Trophoblast cell (in vitro differentiated cells and primary cell): ENCODE results near the gene SNCA.
A peak's percentile ranks its signal among the peaks of the same experiment; 100 is the strongest.

Experiments
- DNase-seq, 2 donors: peaks; one replicate each; pipeline ENCODE4 v3.0.0-alpha.2; 2016
- H2AFZ ChIP-seq: 2 replicates; pipeline ENCODE4 v1.6.1; 2013; ENCODE audit warnings: low read length, moderate library complexity, mild to moderate bottlenecking; ENCODE audit not compliant: insufficient read depth, poor library complexity
- H2AK5ac ChIP-seq: 2 replicates; pipeline ENCODE4 v1.6.1; 2013; ENCODE audit warnings: mild to moderate bottlenecking, low read length
- H2BK120ac ChIP-seq: 2 replicates; pipeline ENCODE4 v1.6.1; 2013; ENCODE audit warnings: low read length, mild to moderate bottlenecking, moderate library complexity; ENCODE audit not compliant: insufficient read depth, poor library complexity
- H2BK12ac ChIP-seq: 2 replicates; pipeline ENCODE4 v1.6.1; 2013; ENCODE audit warnings: mild to moderate bottlenecking, low read length, moderate library complexity
- H2BK5ac ChIP-seq: 2 replicates; pipeline ENCODE4 v1.6.1; 2013; ENCODE audit warnings: low read length, low read depth, moderate library complexity, mild to moderate bottlenecking; ENCODE audit not compliant: poor library complexity
- H3K14ac ChIP-seq: 2 replicates; pipeline ENCODE4 v1.6.1; 2013; ENCODE audit warnings: mild to moderate bottlenecking, low read length
- H3K18ac ChIP-seq: 2 replicates; pipeline ENCODE4 v1.6.1; 2013; ENCODE audit warnings: mild to moderate bottlenecking, low read length
- H3K23ac ChIP-seq: 2 replicates; pipeline ENCODE4 v1.6.1; 2013; ENCODE audit warnings: low read length
- H3K27ac ChIP-seq: 2 replicates; pipeline ENCODE4 v1.5.1; 2013; ENCODE audit warnings: low read depth, mild to moderate bottlenecking, inconsistent platforms, low read length, moderate library complexity
- H3K27me3 ChIP-seq: 2 replicates; pipeline ENCODE4 v1.6.1; 2013; ENCODE audit warnings: inconsistent platforms, mild to moderate bottlenecking, low read length, moderate library complexity; ENCODE audit not compliant: insufficient read depth
- H3K36me3 ChIP-seq, 2 experiments: 1 replicate in 1 of 2; 2 replicates in 1 of 2; pipeline ENCODE4 v1.6.1; 2013; ENCODE audit warnings: low read length in 2 of 2, mild to moderate bottlenecking in 2 of 2, moderate library complexity in 1 of 2; ENCODE audit not compliant: insufficient read depth in 2 of 2, control insufficient read depth in 1 of 2
- H3K4ac ChIP-seq: 2 replicates; pipeline ENCODE4 v1.6.1; 2013; ENCODE audit warnings: low read depth, mild to moderate bottlenecking, low read length, moderate library complexity
- H3K4me1 ChIP-seq, 2 experiments: 1 replicate in 1 of 2; 2 replicates in 1 of 2; pipeline ENCODE4 v1.6.1; 2013; ENCODE audit warnings: low read length in 2 of 2, mild to moderate bottlenecking in 2 of 2, moderate library complexity in 1 of 2; ENCODE audit not compliant: insufficient read depth in 2 of 2, control insufficient read depth in 1 of 2
- H3K4me2 ChIP-seq: 2 replicates; pipeline ENCODE4 v1.6.1; 2013; ENCODE audit warnings: inconsistent platforms, mild to moderate bottlenecking, low read length, moderate library complexity
- H3K4me3 ChIP-seq: 2 replicates; pipeline ENCODE4 v1.5.1; 2013; ENCODE audit warnings: mild to moderate bottlenecking, low read depth, low read length, inconsistent platforms
- H3K79me1 ChIP-seq: one replicate; pipeline ENCODE4 v1.6.1; 2013; ENCODE audit warnings: low read length
- H3K79me2 ChIP-seq: 2 replicates; pipeline ENCODE4 v1.6.1; 2013; ENCODE audit warnings: low read length, mild to moderate bottlenecking; ENCODE audit not compliant: control insufficient read depth, insufficient read depth, poor library complexity
- H3K9ac ChIP-seq: 2 replicates; pipeline ENCODE4 v1.6.1; 2013; ENCODE audit warnings: mild to moderate bottlenecking, low read length
- H3K9me3 ChIP-seq: 2 replicates; pipeline ENCODE4 v1.6.1; 2013; ENCODE audit warnings: low read depth, mild to moderate bottlenecking, control low read depth, inconsistent platforms, low read length; ENCODE audit not compliant: insufficient read depth
- H4K12ac ChIP-seq: 2 replicates; pipeline ENCODE4 v1.6.1; 2013; ENCODE audit warnings: low read depth, mild to moderate bottlenecking, low read length, moderate library complexity
- H4K8ac ChIP-seq: 2 replicates; pipeline ENCODE4 v1.6.1; 2013; ENCODE audit warnings: low read depth, mild to moderate bottlenecking, low read length, moderate library complexity
- H4K91ac ChIP-seq: one replicate; pipeline ENCODE4 v1.6.1; 2013; ENCODE audit warnings: low read depth, mild to moderate bottlenecking, low read length, moderate library complexity
- WGBS: extraction: QIAGEN DNeasy Blood & Tissue Kit; methylation state at CpG from one replicate; pipeline ENCODE4 v1.1.7; 2013; ENCODE audit warnings: missing lambda C conversion rate; ENCODE audit not compliant: insufficient read length, insufficient coverage; ENCODE audit errors: extremely low coverage; 5-methylcytosine and 5-hydroxymethylcytosine counted together

The SNCA gene

DNA sequence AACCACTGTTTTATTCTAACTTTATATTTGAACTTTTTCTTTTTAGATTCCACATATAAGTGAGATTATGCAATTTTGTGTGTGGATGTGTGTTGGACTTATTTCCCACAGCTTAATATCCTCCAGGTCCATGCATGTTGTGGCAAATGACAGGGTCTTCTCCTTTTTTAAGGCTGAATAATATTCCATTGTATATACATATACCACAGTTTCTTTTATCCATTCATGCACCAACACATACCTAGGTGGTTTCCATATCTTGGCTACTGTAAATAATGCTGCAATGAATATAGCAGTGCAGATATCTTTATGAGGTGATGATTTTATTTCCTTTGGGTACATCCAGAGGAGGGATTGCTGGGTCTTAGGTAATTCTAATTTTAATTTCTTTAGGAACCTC is 69.0 kb downstream of the SNCA start:
- H2AK5ac ChIP-seq, result no peak overlapping the region

DNA sequence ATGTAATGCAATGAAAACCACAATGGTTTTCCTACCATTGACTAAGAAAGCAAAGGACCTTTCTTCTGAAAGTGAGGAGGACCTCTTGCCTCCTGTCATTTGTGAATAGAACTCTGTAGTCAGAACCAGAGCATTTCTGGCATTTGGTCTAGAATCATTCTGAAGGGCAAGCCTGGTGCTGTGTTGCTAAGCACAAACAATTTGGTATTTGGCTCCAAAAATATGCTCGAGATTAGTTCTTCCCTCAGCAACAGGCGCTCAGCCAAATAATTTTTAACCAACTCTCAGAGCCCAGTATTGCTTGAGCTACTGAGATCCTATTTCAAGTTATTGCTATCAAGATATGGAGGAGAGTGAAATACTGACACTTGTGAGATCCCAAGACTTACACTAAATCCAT is 71.0 kb downstream of the SNCA start:
- H3K4ac ChIP-seq, result no peak overlapping the region
- H4K91ac ChIP-seq, result no peak overlapping the region
- H3K9ac ChIP-seq, result no peak overlapping the region
- no peaks in the 10 kb centered on the region for H3K79me1 ChIP-seq
- WGBS, result no CpG with 5 or more reads among the region's 2 CpGs
- no peak overlapping the region for H2BK12ac ChIP-seq
- DNase-seq, result peak; percentile 2 to 72
- no peaks in the 10 kb centered on the region for H3K4me1 ChIP-seq
- no peaks in the 10 kb centered on the region for H3K27me3 ChIP-seq
- H2AK5ac ChIP-seq, result no peak overlapping the region
- H3K14ac ChIP-seq, result no peak overlapping the region
- no peak overlapping the region for H4K12ac ChIP-seq
- H3K36me3 ChIP-seq, result no peaks in the 10 kb centered on the region
- no peak overlapping the region for H3K4me2 ChIP-seq
- no peak overlapping the region for H3K23ac ChIP-seq
- H2BK120ac ChIP-seq, result no peak overlapping the region
- no peak overlapping the region for H4K8ac ChIP-seq
- H3K18ac ChIP-seq, result no peak overlapping the region
- H2BK5ac ChIP-seq, result no peak overlapping the region
- H3K27ac ChIP-seq, result no peak overlapping the region
- H3K79me2 ChIP-seq, result no peaks in the 10 kb centered on the region
- no peak overlapping the region for H2AFZ ChIP-seq
- H3K4me3 ChIP-seq, result no peak overlapping the region
- H3K9me3 ChIP-seq, result no peaks in the 10 kb centered on the region

More for the DNA sequence above, 69.0 kb downstream of the SNCA start:
- no peak overlapping the region for H3K4me2 ChIP-seq
- no peak overlapping the region for H2BK5ac ChIP-seq
- no peaks in the 10 kb centered on the region for H3K27me3 ChIP-seq
- H3K23ac ChIP-seq, result no peak overlapping the region
- H3K4me1 ChIP-seq, result no peaks in the 10 kb centered on the region
- H2BK120ac ChIP-seq, result no peak overlapping the region
- no peak overlapping the region for H4K8ac ChIP-seq
- H3K79me2 ChIP-seq, result no peaks in the 10 kb centered on the region
- H4K12ac ChIP-seq, result no peak overlapping the region
- no peaks in the 10 kb centered on the region for H3K36me3 ChIP-seq
- no peak overlapping the region for H3K9ac ChIP-seq
- H3K9me3 ChIP-seq, result no peaks in the 10 kb centered on the region
- no peak overlapping the region for H2BK12ac ChIP-seq
- no peak overlapping the region for H3K27ac ChIP-seq
- no peak overlapping the region for H2AFZ ChIP-seq
- H3K4me3 ChIP-seq, result no peak overlapping the region
- no peak for DNase-seq
- no peak overlapping the region for H3K4ac ChIP-seq
- no peak overlapping the region for H3K18ac ChIP-seq
- no peak overlapping the region for H4K91ac ChIP-seq
- no peaks in the 10 kb centered on the region for H3K79me1 ChIP-seq
- H3K14ac ChIP-seq, result no peak overlapping the region

DNA sequence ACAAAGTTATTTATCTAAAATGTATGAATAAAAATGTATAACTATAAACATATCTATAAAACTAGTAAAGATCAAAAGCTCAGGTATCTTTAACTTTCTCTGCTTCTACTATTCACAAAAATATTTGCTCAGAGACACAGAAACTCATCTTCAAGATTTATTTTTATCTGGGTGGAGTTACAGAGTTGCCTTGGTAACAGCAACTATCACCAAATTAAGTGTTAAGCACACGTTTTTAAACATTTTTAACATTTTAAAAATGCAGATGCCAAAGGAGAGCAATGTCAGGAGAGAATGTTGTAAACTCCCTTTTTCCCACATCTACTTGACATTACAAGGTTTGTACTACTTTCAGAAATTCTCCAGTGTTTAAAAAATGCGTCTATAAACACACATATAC is 71.4 kb downstream of the SNCA start:
- no peak overlapping the region for H2AFZ ChIP-seq

DNA sequence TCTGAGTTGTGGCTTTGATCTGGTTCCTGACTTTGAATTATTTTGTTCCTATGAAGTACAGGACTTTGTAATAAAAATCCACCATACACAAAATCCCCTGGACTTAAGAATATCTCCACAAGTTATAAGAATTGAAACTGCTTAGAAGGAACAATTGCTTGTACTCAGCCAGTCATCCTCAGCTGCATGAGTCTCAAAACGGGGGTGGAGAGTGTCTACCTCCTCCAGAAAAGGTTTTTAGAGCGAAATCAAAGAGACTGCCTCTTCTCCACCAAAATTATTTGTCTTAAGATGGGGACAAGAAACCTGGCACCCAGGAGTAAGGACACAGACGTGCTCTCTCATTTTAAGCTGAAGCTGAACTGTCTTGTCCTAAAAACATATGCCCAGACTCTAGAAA is 74.7 kb downstream of the SNCA start:
- Histone ChIP-seq H4K91ac (no peak overlapping the region), H3K9ac (no peak overlapping the region), H3K18ac (no peak overlapping the region), H3K9me3 (no peaks in the 10 kb centered on the region), H3K4me2 (no peak overlapping the region), H3K14ac (no peak overlapping the region), H4K12ac (no peak overlapping the region), H2BK120ac (no peak overlapping the region), H2AFZ (no peak overlapping the region), H3K36me3 (no peaks in the 10 kb centered on the region), H4K8ac (no peak overlapping the region), H3K4ac (no peak overlapping the region), H3K27ac (no peak overlapping the region), H2BK5ac (no peak overlapping the region), H3K4me3 (no peak overlapping the region), H3K79me1 (no peaks in the 10 kb centered on the region), H2AK5ac (no peak overlapping the region), H3K23ac (no peak overlapping the region), H2BK12ac (no peak overlapping the region), H3K27me3 (no peaks in the 10 kb centered on the region), H3K4me1 (no peaks in the 10 kb centered on the region), H3K79me2 (no peaks in the 10 kb centered on the region)
- no peak for DNase-seq
- WGBS, result no CpG with 5 or more reads among the region's 3 CpGs

More for the DNA sequence above, 71.4 kb downstream of the SNCA start:
- WGBS, result no CpG with 5 or more reads among the region's 2 CpGs
- Histone ChIP-seq H3K27ac (no peak overlapping the region), H3K14ac (no peak overlapping the region), H3K9ac (no peak overlapping the region), H4K91ac (no peak overlapping the region), H4K8ac (no peak overlapping the region), H3K9me3 (no peaks in the 10 kb centered on the region), H2AK5ac (no peak overlapping the region), H3K4me1 (no peaks in the 10 kb centered on the region), H3K4me2 (no peak overlapping the region), H3K79me1 (no peaks in the 10 kb centered on the region), H3K4me3 (no peak overlapping the region), H3K4ac (no peak overlapping the region), H2BK5ac (no peak overlapping the region), H4K12ac (no peak overlapping the region), H3K18ac (no peak overlapping the region), H3K23ac (no peak overlapping the region), H3K36me3 (no peaks in the 10 kb centered on the region), H3K27me3 (no peaks in the 10 kb centered on the region), H2BK120ac (no peak overlapping the region), H2BK12ac (no peak overlapping the region), H3K79me2 (no peaks in the 10 kb centered on the region)
- peak in 1 of 2 donors; percentile 32 for DNase-seq
